ENCODE results near the gene SATB2. TPM values are rescaled to one million over a fixed set of nuclear protein-coding genes. Genes with fewer than 3 reads are reported as not detected.

The SATB2 gene
- not detected for polyA plus RNA-seq (ENCODE audit: low read depth in 6 of 6)

- H3K27ac Mint-ChIP-seq: peak within 1 kb of the TSS in 4 of 6 donors; percentile 29 to 82 (median 72)
- ATAC-seq (ENCODE audit: low read depth in 2 of 2): peak; percentile 19 to 37
- peak within 1 kb of the TSS; percentile 73 to 88 (median 82) for H3K4me3 Mint-ChIP-seq
- DNase-seq: no peak
- peaks cover 37 to 61% (median 57%) of the 10 kb centered on the region in 3 donors for H3K27me3 Mint-ChIP-seq
- peaks cover 0 to 24% (median 12%) of the 10 kb centered on the region in 7 donors for H3K9me3 Mint-ChIP-seq
- peaks cover 8 to 33% (median 21%) of the 10 kb centered on the region in 3 donors for H3K4me1 Mint-ChIP-seq
- no peaks in the 10 kb centered on the region for H3K36me3 Mint-ChIP-seq
Observed at GRCh38 chr2:199457147-199458008, at the start of gene SATB2. Gene SATB2 (minus strand): TSS chr2:199457939. CDS start chr2:199456037, 1,902 bp downstream.

GRCh38 chr2:199505755-199506403 lies 48.1 kb upstream of the SATB2 start:
- Mint-ChIP-seq H3K4me1 (no peaks in the 10 kb centered on the region), H3K27me3 (peaks cover 10 to 12% (median 11%) of the 10 kb centered on the region in 3 donors), H3K27ac (no peak overlapping the region), H3K36me3 (no peaks in the 10 kb centered on the region), H3K4me3 (no peak overlapping the region), H3K9me3 (peaks cover 0 to 4% (median 0%) of the 10 kb centered on the region in 7 donors)
- ATAC-seq (ENCODE audit: low read depth in 2 of 2) (no peak), DNase-seq (no peak)

GRCh38 chr2:199503148-199503547 lies 45.4 kb upstream of the SATB2 start:
- no peak for DNase-seq
- ATAC-seq (ENCODE audit: low read depth in 2 of 2): no peak
- peaks cover 0 to 4% (median 0%) of the 10 kb centered on the region in 7 donors for H3K9me3 Mint-ChIP-seq
- H3K4me3 Mint-ChIP-seq: no peak overlapping the region
- H3K36me3 Mint-ChIP-seq: no peaks in the 10 kb centered on the region
- H3K27me3 Mint-ChIP-seq: peaks cover 4 to 12% (median 11%) of the 10 kb centered on the region in 3 donors
- H3K4me1 Mint-ChIP-seq: no peaks in the 10 kb centered on the region
- no peak overlapping the region for H3K27ac Mint-ChIP-seq

GRCh38 chr2:199499005-199499404 lies 41.3 kb upstream of the SATB2 start:
- Mint-ChIP-seq H3K27me3 (peaks cover 10 to 15% (median 12%) of the 10 kb centered on the region in 3 donors), H3K4me3 (no peak overlapping the region), H3K4me1 (no peaks in the 10 kb centered on the region), H3K27ac (no peak overlapping the region), H3K36me3 (peaks cover 0 to 7% of the 10 kb centered on the region in 2 donors), H3K9me3 (peaks cover 0 to 5% (median 0%) of the 10 kb centered on the region in 7 donors)
- ATAC-seq (ENCODE audit: low read depth in 2 of 2): no peak
- DNase-seq: no peak

DNA sequence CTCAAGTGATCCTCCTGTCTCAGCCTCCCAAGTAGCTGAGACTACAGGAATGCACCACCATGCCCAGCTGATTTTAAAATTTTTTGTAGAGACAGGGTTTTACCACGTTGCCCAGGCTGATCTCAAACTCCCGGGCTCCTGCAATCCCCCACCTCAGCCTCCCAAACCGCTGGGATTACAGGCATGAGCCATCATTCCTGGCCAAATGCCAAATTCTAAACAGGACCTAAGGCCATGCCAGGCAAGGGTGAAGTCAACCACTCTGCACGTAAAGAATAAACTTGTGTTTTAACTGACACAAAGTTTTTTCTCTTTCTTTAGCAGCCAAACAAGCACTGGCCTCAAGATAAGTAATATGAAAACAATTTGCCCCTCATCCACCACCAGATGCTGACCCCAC lies 37.4 kb upstream of the SATB2 start:
- peaks cover 0 to 5% (median 0%) of the 10 kb centered on the region in 7 donors for H3K9me3 Mint-ChIP-seq

DNA sequence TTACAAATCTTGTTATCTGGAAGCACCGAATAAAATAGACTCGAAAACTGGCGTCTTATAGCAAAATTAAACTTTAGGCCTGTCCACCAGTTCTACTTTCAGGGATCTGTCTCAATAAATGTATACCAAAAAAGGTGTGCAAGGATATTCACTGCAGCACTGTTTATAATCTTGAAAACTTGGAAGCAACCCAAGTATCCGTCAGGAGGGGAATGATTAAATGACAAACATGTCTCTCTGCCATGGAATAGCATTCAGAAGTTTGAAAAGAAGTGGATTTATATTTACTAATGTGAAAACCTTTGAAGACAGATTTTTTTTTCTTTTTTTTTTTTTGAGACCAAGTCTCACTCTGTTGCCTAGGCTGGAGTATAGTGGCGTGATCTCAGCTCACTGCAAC lies 32.3 kb upstream of the SATB2 start:
- H3K27ac Mint-ChIP-seq: no peak overlapping the region
- no peak overlapping the region for H3K4me3 Mint-ChIP-seq
- DNase-seq (no peak), ATAC-seq (ENCODE audit: low read depth in 2 of 2) (no peak)
- H3K27me3 Mint-ChIP-seq: peaks cover 24 to 43% (median 26%) of the 10 kb centered on the region in 3 donors
- H3K4me1 Mint-ChIP-seq: no peaks in the 10 kb centered on the region
- H3K9me3 Mint-ChIP-seq: no peaks in the 10 kb centered on the region
- H3K36me3 Mint-ChIP-seq: peaks cover 0 to 4% of the 10 kb centered on the region in 2 donors

More for the DNA sequence above, 37.4 kb upstream of the SATB2 start:
- DNase-seq (no peak), ATAC-seq (ENCODE audit: low read depth in 2 of 2) (no peak)
- H3K4me1 Mint-ChIP-seq: no peaks in the 10 kb centered on the region
- H3K27ac Mint-ChIP-seq: no peak overlapping the region
- peaks cover 14 to 26% (median 20%) of the 10 kb centered on the region in 3 donors for H3K27me3 Mint-ChIP-seq
- H3K36me3 Mint-ChIP-seq: peaks cover 0 to 7% of the 10 kb centered on the region in 2 donors
- H3K4me3 Mint-ChIP-seq: no peak overlapping the region

GRCh38 chr2:199488772-199489400 lies 31.1 kb upstream of the SATB2 start:
- no peak for DNase-seq
- Mint-ChIP-seq H3K9me3 (no peaks in the 10 kb centered on the region), H3K4me3 (no peak overlapping the region), H3K27ac (no peak overlapping the region), H3K36me3 (peaks cover 0 to 4% of the 10 kb centered on the region in 2 donors), H3K27me3 (peaks cover 24 to 52% (median 33%) of the 10 kb centered on the region in 3 donors), H3K4me1 (no peaks in the 10 kb centered on the region)
- ATAC-seq (ENCODE audit: low read depth in 2 of 2): no peak

DNA sequence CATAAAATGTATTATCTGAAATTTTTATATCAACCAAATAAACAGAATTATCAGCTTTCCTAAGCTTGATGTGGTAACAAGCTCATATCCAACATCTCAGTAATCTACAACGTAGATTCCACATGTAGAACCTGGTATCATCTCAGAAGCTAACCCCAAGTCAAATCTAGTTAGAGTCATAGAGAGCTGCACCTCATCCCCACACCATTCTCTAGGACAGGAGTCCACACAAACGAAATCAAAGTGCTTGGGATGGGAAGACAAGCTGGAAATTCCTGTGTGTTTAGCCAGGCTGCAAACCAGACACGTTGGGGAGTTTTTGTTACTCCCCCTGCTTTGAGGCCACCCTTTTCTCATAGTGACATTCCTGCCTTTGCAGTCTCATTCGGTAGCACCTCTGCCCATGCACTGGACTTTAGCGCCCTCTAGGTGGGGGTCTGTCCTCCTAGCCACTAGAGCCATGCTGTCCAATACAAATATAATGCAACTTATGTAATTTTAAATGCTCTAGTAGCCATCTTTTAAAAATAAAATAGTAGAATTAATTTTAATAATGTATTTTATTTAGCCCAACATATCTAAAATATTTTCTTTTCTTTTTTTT lies 28.1 kb upstream of the SATB2 start:
- Mint-ChIP-seq H3K4me3 (no peak overlapping the region), H3K9me3 (no peaks in the 10 kb centered on the region), H3K36me3 (peaks cover 0 to 4% of the 10 kb centered on the region in 2 donors), H3K4me1 (no peaks in the 10 kb centered on the region), H3K27me3 (peaks cover 8 to 39% (median 38%) of the 10 kb centered on the region in 3 donors), H3K27ac (no peak overlapping the region)
- no peak for DNase-seq
- no peak for ATAC-seq (ENCODE audit: low read depth in 2 of 2)

DNA sequence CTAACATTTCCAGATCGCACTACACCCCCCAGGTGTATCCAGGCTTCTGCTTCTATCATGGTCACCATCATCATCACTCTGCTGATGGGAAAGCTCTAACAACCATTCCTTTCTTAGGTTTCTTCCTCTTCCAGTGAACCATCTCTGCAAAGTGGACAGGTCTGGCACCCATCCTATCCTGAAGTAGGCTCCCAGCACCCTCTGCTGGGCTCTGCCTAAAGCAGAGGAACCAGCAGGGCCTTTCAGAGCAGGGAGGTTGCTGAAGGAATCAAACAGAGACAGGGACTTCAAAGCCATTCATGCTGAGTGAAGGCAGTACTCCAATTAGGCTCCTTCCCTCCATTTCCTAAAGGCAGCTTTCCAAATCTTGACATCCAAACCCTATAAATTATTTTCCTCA lies 27.2 kb upstream of the SATB2 start:
- no peak overlapping the region for H3K4me3 Mint-ChIP-seq
- no peaks in the 10 kb centered on the region for H3K9me3 Mint-ChIP-seq
- H3K4me1 Mint-ChIP-seq: no peaks in the 10 kb centered on the region
- ATAC-seq (ENCODE audit: low read depth in 2 of 2) (no peak), DNase-seq (no peak)
- peaks cover 0 to 4% of the 10 kb centered on the region in 2 donors for H3K36me3 Mint-ChIP-seq
- H3K27me3 Mint-ChIP-seq: peaks cover 8 to 43% (median 39%) of the 10 kb centered on the region in 3 donors
- H3K27ac Mint-ChIP-seq: no peak overlapping the region

DNA sequence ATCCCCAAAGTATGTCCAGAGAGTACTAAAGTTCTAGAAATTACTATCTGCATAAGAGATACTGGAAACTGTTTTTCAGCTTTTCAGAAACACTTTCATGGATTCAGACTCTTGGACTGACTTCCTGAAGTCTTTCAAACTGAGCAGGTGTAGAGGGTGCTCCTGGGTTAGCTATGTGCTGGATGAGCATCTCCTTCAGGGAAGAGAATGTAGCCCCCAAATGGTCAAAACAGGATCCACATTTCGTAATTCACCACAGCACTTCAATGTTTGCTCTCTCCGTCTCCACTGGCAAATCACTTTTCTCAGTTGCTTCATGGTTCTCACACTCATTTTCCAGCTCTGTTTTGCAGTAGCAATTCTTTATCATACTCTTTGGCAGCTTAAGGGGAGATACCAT lies 23.2 kb upstream of the SATB2 start:
- no peak for DNase-seq
- H3K27me3 Mint-ChIP-seq: peaks cover 8 to 54% (median 39%) of the 10 kb centered on the region in 3 donors
- H3K4me1 Mint-ChIP-seq: no peaks in the 10 kb centered on the region
- no peaks in the 10 kb centered on the region for H3K36me3 Mint-ChIP-seq
- no peak for ATAC-seq (ENCODE audit: low read depth in 2 of 2)
- H3K27ac Mint-ChIP-seq: no peak overlapping the region
- H3K4me3 Mint-ChIP-seq: no peak overlapping the region
- H3K9me3 Mint-ChIP-seq: no peaks in the 10 kb centered on the region

GRCh38 chr2:199477277-199477834 lies 19.6 kb upstream of the SATB2 start:
- H3K27me3 Mint-ChIP-seq: peaks cover 35 to 55% (median 51%) of the 10 kb centered on the region in 3 donors
- peaks cover 5 to 7% of the 10 kb centered on the region in 2 donors for H3K36me3 Mint-ChIP-seq
- H3K4me3 Mint-ChIP-seq: no peak overlapping the region
- DNase-seq (no peak), ATAC-seq (ENCODE audit: low read depth in 2 of 2) (no peak)
- no peak overlapping the region for H3K27ac Mint-ChIP-seq
- H3K9me3 Mint-ChIP-seq: peaks cover 0 to 1% (median 0%) of the 10 kb centered on the region in 7 donors
- H3K4me1 Mint-ChIP-seq: no peaks in the 10 kb centered on the region

DNA sequence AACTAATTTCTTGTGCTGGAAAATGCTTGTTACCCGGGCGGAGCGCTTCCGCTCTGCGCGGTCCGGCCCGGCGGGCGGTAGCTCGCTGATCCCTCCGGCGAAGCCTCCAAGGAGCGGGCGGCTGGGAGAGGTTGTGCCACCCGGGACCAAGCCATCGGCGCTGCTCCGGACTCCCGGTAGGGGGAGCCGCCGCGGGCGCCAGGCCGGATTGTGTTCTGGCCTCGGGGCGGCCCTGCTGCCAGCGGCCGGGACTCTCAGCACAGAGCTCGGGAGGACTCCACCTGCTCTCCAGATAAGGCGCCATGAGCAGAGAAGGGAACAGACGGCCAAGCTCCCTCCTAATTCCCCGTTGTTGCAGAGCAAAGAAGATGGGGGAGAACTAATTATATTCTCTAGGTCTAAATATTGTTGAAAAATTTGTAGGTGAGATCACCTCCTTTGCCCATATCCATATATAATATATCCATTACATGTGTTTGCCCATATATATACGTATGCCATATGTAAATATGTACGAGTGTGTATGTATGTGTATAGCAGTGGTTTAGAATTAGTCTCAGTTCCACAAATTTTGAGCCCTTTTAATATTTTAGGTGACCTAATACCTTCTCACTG lies 13.8 kb upstream of the SATB2 start:
- peaks cover 73 to 88% (median 75%) of the 10 kb centered on the region in 3 donors for H3K27me3 Mint-ChIP-seq
- ATAC-seq (ENCODE audit: low read depth in 2 of 2) (no peak), DNase-seq (no peak)
- H3K4me3 Mint-ChIP-seq: peak overlapping the region in 1 of 8 donors; percentile 29
- H3K36me3 Mint-ChIP-seq: peaks cover 5 to 21% of the 10 kb centered on the region in 2 donors
- no peak overlapping the region for H3K27ac Mint-ChIP-seq
- peaks cover 1 to 14% (median 10%) of the 10 kb centered on the region in 3 donors for H3K4me1 Mint-ChIP-seq
- peaks cover 2 to 14% (median 11%) of the 10 kb centered on the region in 7 donors for H3K9me3 Mint-ChIP-seq
